Adipose tissue (tissue), 3 donors: ENCODE measurements around the gene ZMYM4. TPM values are rescaled to one million over a fixed set of nuclear protein-coding genes. Genes with fewer than 3 reads are reported as not detected.
"Not testable (repeated sequence)": the region's sequence is repeated elsewhere in the genome, so short reads cannot be mapped to it uniquely, and the experiment has no call there.

ENCODE experiments used
- H3K27ac ChIP-seq: one replicate; pipeline ENCODE4 v1.5.1; 2013; ENCODE audit warnings: low read depth, low read length
- WGBS, 3 donors: extraction: QIAGEN DNeasy Blood & Tissue Kit; methylation state at CpG; one replicate each; pipeline ENCODE4 v1.1.7; 2013; 5-methylcytosine and 5-hydroxymethylcytosine counted together
- polyA plus RNA-seq, 3 donors: library from polyadenylated mRNA; stranded (reverse); fragments of 200-250 nt; gene quantifications; one replicate each; pipeline ENCODE4 v1.2.3, GENCODE V29; 2013
- donor health status: healthy with polysubstance abuse.
- donor health status: Bipolar disorder and iron deficiency.
- donor health status: healthy.

ZMYM4 gene
- polyA plus RNA-seq, 3 donors, result 5.9 to 10.6 (median 10.2) TPM

DNA sequence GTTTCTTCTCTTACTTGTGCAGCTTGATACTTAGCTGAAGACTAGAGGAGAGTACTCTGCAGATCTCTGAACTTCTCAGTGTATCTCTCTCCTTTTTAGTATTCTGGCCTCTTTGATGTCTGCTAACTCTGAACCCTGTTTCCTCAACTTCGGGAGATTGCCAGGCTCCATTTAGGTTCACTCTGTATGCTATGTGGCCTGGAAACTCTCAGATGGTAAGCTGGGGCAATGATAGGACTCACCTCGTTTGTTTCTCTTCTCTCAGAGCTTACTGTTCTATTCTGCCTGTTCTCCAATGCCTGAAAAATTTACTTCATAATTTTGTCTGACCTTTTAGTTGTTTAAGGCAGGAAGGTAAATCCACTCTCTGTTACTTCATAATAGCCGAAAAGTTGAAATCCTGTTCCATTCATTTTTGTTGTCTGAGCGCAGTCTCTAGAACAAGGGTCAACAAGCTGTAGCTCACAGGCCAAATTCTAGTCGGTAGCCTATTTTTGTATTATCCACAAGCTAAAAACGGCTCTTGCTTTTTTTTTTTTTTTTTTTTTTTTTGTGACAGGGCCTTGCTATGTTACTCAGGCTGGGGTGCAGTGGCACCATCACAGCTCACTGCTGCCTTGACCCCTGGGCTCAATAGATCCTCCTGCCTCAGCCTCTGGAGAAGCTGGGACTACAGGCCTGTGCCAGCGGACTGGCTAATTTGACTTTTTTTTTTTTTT, 33.3 kb downstream of the ZMYM4 start:
- 58 to 68% (median 65%) methylated on average over 7 of the region's 7 CpGs for WGBS, 3 donors
- no peak overlapping the region for H3K27ac ChIP-seq

- H3K27ac ChIP-seq, result no peak overlapping the region
- 93 to 94% (median 93%) methylated on average over 3 of the region's 3 CpGs for WGBS, 3 donors
These were observed 36.9 kb downstream of the ZMYM4 start for GRCh38 chr1:35305383-35305782.

- no peak overlapping the region for H3K27ac ChIP-seq
- WGBS, 3 donors, result 95 to 100% (median 97%) methylated on average over 3 of the region's 3 CpGs
These were observed 47.1 kb downstream of the ZMYM4 start for GRCh38 chr1:35315649-35316048.

DNA sequence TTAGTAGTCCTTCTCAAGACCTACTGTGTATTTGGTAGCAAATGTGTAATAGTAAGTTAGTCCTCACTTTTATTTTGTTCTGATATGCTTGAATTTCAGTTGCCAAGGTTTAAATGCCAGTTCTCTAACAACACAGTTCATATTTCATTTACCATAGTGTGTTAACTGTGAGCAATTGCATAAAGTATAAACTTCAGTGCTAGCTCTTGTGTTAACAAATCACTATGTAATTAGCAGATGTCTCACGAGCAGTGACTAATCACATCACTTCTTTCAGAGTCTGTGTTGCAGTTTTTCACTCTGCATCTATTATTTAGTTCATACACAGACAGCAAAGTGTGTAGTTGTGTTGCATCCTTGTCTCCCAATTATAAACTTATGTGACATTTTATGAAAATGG, 47.8 kb downstream of the ZMYM4 start:
- H3K27ac ChIP-seq, result no peak overlapping the region
- 81 to 97% (median 82%) methylated on average over 1 of the region's 1 CpG for WGBS, 3 donors

DNA sequence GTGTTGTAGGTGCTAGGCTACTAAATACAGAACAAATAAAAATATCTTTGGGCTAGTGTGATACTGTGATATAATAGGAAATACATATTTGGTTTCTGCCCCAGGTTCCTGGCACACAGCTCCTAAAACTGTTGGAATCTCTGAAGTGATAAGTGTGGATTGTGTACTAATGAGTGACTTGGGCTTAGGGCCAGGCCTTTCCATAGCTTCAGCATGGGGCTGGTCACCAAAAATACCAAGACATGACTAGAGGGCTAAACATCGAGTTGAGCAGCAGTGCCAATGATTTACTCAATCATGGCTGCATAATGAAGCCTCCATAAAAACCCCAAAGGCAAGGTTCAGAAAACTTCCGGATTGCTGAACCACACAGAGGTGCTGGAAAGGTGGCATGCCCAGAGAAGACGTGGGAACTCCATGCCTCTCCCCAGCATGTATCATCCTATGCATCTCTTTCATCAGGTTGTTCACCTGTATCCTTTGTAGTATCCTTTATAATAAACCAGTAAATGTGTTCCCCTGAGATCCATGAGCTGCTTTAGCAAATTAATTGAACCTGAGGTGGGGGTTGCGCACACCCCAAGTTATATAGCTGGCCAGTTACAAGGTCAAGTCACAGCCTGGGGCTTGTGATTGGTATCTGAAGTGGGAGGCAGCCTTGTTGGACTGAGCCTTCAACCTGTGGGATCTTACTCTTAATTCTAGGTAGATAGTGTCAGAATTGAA, 51.6 kb downstream of the ZMYM4 start:
- H3K27ac ChIP-seq, result no peak overlapping the region
- WGBS, 3 donors, result 59 to 93% (median 90%) methylated on average over 4 of the region's 4 CpGs

- WGBS, 3 donors, result 53 to 88% (median 88%) methylated on average over 3 of the region's 3 CpGs
- H3K27ac ChIP-seq, result no peak overlapping the region
These were observed 52.4 kb downstream of the ZMYM4 start for GRCh38 chr1:35320937-35321336.

DNA sequence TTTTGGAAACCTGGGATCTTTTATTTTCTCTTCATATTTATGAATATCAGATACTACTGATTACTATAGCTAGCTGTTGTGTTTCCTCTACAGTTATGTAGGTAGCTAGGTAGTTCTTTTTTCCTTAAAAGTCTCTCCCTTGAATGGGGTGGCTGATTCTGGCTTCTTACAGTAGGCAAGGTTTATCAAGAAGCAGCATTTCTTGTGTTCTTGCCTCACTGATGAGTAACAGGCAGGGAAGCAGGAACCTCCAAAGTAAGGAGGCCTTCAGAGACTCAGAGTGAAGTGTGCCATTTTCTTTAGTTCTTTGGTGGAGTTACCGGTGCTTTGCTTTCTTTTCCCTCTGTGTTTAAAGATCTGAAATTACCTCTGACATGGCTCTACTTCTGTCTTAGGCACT, 56.0 kb downstream of the ZMYM4 start:
- whole genome bisulfite sequencing, 3 donors, result 69 to 75% (median 71%) methylated on average over 1 of the region's 1 CpG
- H3K27ac ChIP-seq, result no peak overlapping the region

DNA sequence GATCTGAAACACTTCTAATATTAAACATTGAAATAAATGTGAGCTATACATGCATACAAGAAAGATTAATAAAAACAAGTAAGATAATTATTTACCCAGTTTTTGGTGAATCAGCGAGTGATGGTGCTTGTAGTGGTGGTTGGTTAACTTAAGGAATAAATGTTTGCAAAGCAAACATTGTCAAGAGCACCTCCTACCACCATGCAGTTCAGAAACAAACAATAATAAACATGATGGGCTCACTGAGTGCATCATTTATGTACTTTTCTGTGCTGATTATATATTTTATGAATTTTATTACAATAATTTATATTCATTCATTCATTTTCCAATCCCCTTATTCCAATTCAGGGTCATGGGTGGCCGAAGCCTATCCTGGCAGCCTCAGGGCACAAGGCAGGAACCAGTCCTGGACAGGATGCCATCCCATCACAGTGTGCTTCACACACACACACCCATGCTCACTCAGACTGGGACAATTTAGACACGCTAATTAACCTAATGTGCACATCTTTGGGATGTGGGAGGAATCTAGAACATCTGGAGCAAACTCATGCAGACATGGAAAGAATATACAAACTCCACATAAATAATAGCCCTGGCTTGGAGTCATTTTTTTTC, 57.8 kb downstream of the ZMYM4 start:
- 84 to 95% (median 91%) methylated on average over 3 of the region's 3 CpGs for WGBS, 3 donors
- no peak overlapping the region for H3K27ac ChIP-seq

DNA sequence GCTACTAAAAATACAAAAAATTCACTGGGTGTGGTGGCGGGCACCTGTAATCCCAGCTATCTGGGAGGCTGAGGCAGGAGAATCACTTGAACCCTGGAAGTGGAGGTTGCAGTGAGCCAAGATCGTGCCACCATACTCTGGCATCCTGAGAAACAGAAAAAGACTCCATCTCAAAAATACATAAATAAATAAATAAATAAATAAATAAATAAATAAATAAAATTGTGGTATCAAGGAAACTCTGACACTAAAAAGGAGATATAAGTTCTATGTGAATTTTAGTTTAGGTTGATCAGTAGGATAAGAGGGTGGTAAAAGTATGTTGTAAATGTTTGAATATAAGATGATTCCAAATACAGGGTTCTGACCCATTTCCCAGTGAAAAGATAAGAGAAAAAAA, 63.1 kb downstream of the ZMYM4 start:
- H3K27ac ChIP-seq, result not testable (repeated sequence)
- WGBS, 3 donors, result 96 to 99% (median 97%) methylated on average over 2 of the region's 2 CpGs

DNA sequence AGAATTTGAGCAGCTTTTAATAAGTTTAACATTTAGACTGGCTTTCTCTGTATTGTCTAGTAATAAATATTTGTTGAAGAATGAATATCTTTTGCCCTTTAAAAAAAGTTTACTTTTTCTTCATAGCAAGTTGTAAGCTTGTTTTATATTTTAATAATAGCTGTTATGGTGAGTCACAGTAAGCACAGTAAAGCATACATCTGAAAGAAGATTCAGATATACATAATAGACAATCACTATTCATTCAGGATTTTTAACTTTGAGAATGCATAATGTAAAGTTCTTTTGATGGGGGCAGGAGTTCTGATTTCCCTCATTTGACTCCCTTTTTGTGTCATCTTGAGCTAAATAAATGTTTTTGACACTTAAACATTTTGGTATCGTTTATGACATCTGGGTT, 66.0 kb downstream of the ZMYM4 start:
- H3K27ac ChIP-seq, result no peak overlapping the region
- 65 to 78% (median 75%) methylated on average over 1 of the region's 1 CpG for WGBS, 3 donors

GRCh38 chr1:35340519-35340918, 72.0 kb downstream of the ZMYM4 start:
- WGBS, 3 donors, result 92 to 100% (median 98%) methylated on average over 2 of the region's 2 CpGs
- no peak overlapping the region for H3K27ac ChIP-seq

DNA sequence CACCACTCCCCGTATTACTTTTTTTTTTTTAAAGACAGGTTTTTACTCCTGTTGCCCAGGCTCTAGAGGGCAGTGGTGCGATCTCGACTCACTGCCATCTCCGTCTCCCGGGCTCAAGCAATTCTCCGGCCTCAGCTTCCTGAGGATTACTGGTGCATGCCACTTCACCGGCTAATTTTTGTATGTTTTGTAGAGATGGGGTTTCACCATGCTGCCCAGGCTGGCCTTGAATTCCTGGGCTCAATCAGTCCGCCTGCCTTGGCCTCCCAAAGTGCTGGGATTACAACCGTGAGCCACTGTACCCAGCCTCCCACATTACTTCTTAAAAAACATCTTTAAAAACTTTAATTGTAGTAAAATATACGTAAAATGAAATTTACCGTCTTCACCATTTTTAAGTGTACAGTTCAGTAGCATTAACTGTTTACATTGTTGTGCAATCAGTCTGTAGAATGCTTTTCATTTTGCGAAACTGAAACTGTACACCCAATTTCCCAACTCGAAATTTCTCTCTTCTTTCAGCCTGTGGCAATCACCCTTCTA, 77.0 kb downstream of the ZMYM4 start:
- H3K27ac ChIP-seq, result no peak overlapping the region
- WGBS, 3 donors, result 63 to 95% (median 67%) methylated on average over 13 of the region's 13 CpGs

DNA sequence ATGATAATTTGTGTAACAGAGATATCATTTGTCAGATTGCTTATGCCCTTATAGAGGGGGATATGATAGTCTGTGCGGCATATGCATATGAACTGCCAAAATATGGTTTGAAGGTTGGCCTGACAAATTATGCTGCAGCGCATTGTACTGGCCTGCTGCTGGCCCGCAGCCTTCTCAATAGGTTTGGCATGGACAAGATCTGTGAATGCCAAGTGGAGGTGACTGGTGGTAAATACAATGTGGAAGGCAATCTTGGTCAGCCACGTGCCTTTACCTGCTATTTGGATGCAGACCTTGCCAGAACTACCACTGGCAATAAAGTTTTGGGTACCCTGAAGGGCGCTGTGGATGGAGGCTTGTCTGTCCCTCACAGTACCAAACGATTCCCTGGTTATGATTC, 82.4 kb downstream of the ZMYM4 start:
- no peak overlapping the region for H3K27ac ChIP-seq
- 84 to 93% (median 87%) methylated on average over 6 of the region's 6 CpGs for WGBS, 3 donors

DNA sequence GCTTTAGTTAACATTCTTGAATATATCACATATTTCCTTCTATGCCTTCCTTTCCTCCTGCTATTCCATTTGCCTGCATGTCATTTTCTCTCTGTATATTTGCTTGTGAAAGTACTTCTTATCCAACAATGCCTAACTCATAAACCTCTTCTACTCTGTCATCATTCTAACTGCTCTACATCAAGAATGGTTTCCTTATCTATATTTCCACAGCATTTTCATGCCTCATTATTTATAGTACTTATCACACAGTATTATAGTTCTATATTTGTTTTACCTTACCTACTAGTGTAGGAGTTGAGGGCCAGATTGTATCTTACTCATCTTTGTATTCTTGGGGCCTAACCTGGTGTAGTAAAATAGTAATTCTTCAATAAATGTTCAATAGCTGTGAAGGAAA, 91.5 kb downstream of the ZMYM4 start:
- no peak overlapping the region for H3K27ac ChIP-seq

DNA sequence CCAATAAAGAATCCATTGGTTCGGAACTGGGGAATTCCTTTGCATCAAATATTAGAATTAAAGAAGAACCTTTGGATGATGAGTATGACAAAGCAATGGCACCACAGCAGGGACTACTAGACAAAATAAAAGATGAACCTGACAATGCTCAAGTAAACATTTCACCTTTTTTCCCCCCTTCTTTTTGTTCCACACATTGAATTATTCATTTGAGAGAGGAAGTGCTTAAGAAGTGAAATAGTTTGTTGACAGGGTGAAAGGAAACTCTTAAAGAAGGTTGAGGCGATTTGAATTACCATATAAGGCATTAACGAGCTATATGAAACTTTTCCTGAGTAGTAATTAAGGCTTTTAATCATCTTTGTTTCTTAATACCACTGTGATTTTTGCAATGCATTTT, 93.1 kb downstream of the ZMYM4 start:
- H3K27ac ChIP-seq, result no peak overlapping the region
- 66 to 83% (median 75%) methylated on average over 3 of the region's 3 CpGs for WGBS, 3 donors

DNA sequence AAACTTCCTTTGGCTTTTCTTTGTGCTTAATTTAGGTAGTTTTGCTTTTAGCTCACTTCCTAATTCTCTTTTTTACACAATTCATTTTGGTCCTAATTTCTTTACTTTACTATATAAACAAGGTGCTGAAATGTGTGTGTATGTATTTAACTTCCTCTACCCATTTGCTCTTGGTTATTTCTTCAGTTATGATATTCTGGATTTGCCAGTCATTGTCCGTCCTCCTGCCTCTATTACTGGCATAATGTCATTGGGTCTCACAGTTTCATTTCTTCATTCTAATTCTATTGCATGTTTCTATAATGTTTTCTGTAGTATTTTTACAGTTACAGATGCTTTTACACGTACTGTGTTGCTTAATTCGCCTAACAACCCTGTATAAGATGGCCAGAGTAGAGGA, 96.2 kb downstream of the ZMYM4 start:
- no peak overlapping the region for H3K27ac ChIP-seq
- WGBS, 3 donors, result 65 to 90% (median 79%) methylated on average over 3 of the region's 3 CpGs

DNA sequence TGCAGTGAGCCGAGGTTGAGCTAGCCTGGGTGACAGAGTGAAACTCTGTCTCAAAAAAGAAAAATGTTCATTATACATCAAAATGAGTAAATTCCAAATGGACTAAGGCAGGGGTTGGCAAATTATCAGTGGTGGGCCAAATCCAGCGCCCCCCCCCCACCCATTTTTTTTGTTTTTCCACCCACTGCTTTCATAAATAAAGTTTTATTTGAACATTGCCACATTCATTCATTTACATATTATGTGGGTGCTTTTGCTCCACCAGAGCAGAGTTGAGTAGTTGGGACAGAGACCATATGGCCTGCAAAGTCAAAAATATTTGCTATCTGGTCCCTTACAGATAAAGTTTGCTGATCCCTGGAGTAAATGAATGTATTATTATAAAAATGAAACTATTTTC, 99.4 kb downstream of the ZMYM4 start:
- WGBS, 3 donors, result 97 to 100% (median 100%) methylated on average over 2 of the region's 2 CpGs

GRCh38 chr1:35369922-35370671, 101.6 kb downstream of the ZMYM4 start:
- H3K27ac ChIP-seq, result no peak overlapping the region
- 20 to 41% (median 27%) methylated on average over 4 of the region's 4 CpGs for WGBS, 3 donors

More for the DNA sequence above, 99.4 kb downstream of the ZMYM4 start:
- H3K27ac ChIP-seq, result no peak overlapping the region

- no peak overlapping the region for H3K27ac ChIP-seq
- WGBS, 3 donors, result 71 to 87% (median 77%) methylated on average over 4 of the region's 4 CpGs
These were observed 103.0 kb downstream of the ZMYM4 start for GRCh38 chr1:35371506-35371905.
